Measurements from ENCODE around the gene ZNF107. TPM values are rescaled to one million over a fixed set of nuclear protein-coding genes. Genes with fewer than 3 reads are reported as not detected.

Gene ZNF107
- total and polyA plus RNA-seq, 2 donors (not counting 1 experiment from before 2014, with no cell fraction given), result 22.0 to 70.7 TPM

DNA sequence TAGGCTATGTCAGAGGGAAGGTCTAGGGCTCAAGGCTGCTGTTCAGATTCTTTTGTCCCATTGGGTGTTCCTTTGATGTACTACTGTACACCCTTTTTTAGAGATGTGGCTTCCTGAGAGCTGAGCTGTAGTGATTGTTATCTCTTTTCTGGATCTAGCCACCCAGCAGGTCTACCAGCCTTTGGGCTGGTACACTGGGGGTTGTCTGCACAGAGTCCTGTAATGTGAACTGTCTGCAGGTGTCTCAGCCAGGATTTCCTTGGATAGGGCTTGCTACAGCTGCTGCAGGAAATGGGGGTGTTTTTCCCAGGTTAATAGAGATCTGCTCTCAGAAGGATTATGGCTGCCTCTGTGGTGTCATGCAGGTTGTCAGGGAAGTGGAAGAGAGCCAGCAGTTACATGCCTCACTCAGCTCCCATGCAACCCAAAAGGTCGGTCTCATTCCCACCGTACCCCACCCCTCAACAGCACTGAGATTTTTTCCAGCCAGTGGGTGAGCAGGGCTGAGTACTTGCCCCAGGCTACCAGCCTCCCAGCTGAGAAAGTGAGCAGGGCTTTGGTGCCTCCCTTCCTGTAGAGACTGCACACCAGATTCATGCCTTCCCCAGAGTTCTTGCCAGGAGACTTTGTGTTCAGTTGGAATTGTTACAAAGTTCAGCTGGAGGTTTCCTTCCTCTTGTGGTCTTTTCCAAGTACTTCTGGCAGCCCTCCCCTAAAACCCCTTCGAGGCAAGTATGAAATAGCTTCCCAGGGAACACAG lies 63.3 kb downstream of the ZNF107 start:
- DNase-seq (no peak), ATAC-seq (ENCODE audit: low read depth) (no peak)
- TF ChIP-seq, protein P1, sequence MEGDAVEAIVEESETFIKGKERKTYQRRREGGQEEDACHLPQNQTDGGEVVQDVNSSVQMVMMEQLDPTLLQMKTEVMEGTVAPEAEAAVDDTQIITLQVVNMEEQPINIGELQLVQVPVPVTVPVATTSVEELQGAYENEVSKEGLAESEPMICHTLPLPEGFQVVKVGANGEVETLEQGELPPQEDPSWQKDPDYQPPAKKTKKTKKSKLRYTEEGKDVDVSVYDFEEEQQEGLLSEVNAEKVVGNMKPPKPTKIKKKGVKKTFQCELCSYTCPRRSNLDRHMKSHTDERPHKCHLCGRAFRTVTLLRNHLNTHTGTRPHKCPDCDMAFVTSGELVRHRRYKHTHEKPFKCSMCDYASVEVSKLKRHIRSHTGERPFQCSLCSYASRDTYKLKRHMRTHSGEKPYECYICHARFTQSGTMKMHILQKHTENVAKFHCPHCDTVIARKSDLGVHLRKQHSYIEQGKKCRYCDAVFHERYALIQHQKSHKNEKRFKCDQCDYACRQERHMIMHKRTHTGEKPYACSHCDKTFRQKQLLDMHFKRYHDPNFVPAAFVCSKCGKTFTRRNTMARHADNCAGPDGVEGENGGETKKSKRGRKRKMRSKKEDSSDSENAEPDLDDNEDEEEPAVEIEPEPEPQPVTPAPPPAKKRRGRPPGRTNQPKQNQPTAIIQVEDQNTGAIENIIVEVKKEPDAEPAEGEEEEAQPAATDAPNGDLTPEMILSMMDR (IDR thresholded peaks at IDR 0.05), result no peak
- TF ChIP-seq EZH2 (IDR thresholded peaks at IDR 0.05; ENCODE audit: borderline replicate concordance, insufficient read depth, low read depth, low read length, poor library complexity, severe bottlenecking), result no peak
- CTCF ChIA-PET, result no interaction called here
- Histone ChIP-seq H4K20me1 (ENCODE audit: control insufficient read depth, insufficient read depth, low read length, poor library complexity, severe bottlenecking) (no peaks in the 10 kb centered on the region), H3K4me3 (ENCODE audit: control extremely low read depth in 1 of 5, extremely low read depth in 1 of 5, insufficient read depth in 1 of 5, low read depth in 2 of 5, low read length in 4 of 5) (no peak overlapping the region), H2AFZ (ENCODE audit: insufficient read depth, low read depth, low read length, poor library complexity, severe bottlenecking) (no peak overlapping the region), H3K4me1 (ENCODE audit: control insufficient read depth in 2 of 2, insufficient read depth in 2 of 2, low read length in 2 of 2) (no peaks in the 10 kb centered on the region), H3K36me3 (replicated peaks in 1 of 2; ENCODE audit: control extremely low read depth in 1 of 2, control insufficient read depth in 1 of 2, extremely low read depth in 1 of 2, insufficient read depth in 2 of 2, low read length in 1 of 2) (no peaks in the 10 kb centered on the region), H3K27ac (ENCODE audit: low read length in 2 of 2) (no peak overlapping the region), H3K27me3 (replicated peaks in 1 of 4; ENCODE audit: control extremely low read depth in 1 of 4, control insufficient read depth in 3 of 4, insufficient read depth in 4 of 4, low read length in 3 of 4) (no peaks in the 10 kb centered on the region), H3K79me2 (ENCODE audit: control insufficient read depth, insufficient read depth, low read length) (no peaks in the 10 kb centered on the region), H3K9ac (ENCODE audit: low read length) (no peak overlapping the region), H3K9me3 (ENCODE audit: control extremely low read depth in 1 of 3, control insufficient read depth in 2 of 3, insufficient read depth in 1 of 3, low read length in 2 of 3) (peaks cover 0 to 33% (median 5%) of the 10 kb centered on the region in 3 donors), H3K4me2 (replicated peaks; ENCODE audit: low read depth, low read length, poor library complexity, severe bottlenecking) (no peak overlapping the region)
- H3K27me3 Mint-ChIP-seq, result no peaks in the 10 kb centered on the region
- peaks cover 25% of the 10 kb centered on the region for H3K9me3 Mint-ChIP-seq (ENCODE audit: insufficient read depth)
- no peak overlapping the region for H3K4me3 Mint-ChIP-seq
- intact Hi-C loops (cut with micrococcal nuclease), result no loop called here
- no peak overlapping the region for H3K27ac Mint-ChIP-seq
- POLR2A ChIA-PET, result no interaction called here
- WGBS (ENCODE audit: insufficient coverage), result 93% methylated on average over 3 of the region's 3 CpGs
- no peaks in the 10 kb centered on the region for H3K4me1 Mint-ChIP-seq

DNA sequence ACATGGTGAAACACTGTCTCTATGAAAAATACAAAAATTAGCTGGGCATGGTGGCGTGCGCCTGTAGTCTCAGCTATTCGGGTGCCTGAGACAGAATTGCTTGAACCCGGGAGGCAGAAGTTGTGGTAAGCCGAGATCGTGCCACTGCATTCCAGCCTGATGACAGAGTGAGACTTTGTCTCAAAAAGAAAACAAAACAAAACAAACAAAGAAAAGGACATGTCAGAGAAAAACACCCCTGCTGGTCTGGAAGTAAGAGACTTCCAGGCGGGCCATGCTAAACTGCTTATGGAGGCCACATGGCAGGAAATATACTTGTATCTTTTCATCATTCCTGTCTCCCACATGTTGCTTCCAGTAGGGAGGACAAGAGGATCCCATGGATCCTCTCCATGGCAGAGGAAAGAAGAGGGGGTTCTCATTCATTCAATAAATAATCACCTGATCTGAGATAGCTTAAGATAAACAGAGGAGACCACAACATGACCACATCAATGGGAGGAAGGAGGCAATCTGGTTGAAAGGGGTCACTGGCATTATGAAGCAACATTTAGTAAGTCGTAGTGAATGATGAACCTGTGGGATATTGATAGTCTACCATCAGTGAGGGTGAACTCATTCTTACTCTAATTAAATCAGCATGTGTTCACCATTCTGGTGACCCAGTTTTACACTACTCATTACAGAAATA lies 67.8 kb downstream of the ZNF107 start:
- ATAC-seq (ENCODE audit: low read depth) (no peak), DNase-seq (no peak)
- TF ChIP-seq, protein P1 (IDR thresholded peaks at IDR 0.05), result no peak
- no peak for TF ChIP-seq EZH2 (IDR thresholded peaks at IDR 0.05; ENCODE audit: borderline replicate concordance, insufficient read depth, low read depth, low read length, poor library complexity, severe bottlenecking)
- WGBS (ENCODE audit: insufficient coverage), result 92% methylated on average over 2 of the region's 8 CpGs
- Histone ChIP-seq H3K9ac (ENCODE audit: low read length) (no peak overlapping the region), H3K79me2 (ENCODE audit: control insufficient read depth, insufficient read depth, low read length) (no peaks in the 10 kb centered on the region), H3K4me1 (ENCODE audit: control insufficient read depth in 2 of 2, insufficient read depth in 2 of 2, low read length in 2 of 2) (no peaks in the 10 kb centered on the region), H3K4me3 (ENCODE audit: control extremely low read depth in 1 of 5, extremely low read depth in 1 of 5, insufficient read depth in 1 of 5, low read depth in 2 of 5, low read length in 4 of 5) (no peak overlapping the region), H3K27me3 (replicated peaks in 1 of 4; ENCODE audit: control extremely low read depth in 1 of 4, control insufficient read depth in 3 of 4, insufficient read depth in 4 of 4, low read length in 3 of 4) (no peaks in the 10 kb centered on the region), H2AFZ (ENCODE audit: insufficient read depth, low read depth, low read length, poor library complexity, severe bottlenecking) (no peak overlapping the region), H3K4me2 (replicated peaks; ENCODE audit: low read depth, low read length, poor library complexity, severe bottlenecking) (no peak overlapping the region), H3K36me3 (replicated peaks in 1 of 2; ENCODE audit: control extremely low read depth in 1 of 2, control insufficient read depth in 1 of 2, extremely low read depth in 1 of 2, insufficient read depth in 2 of 2, low read length in 1 of 2) (no peaks in the 10 kb centered on the region), H4K20me1 (ENCODE audit: control insufficient read depth, insufficient read depth, low read length, poor library complexity, severe bottlenecking) (no peaks in the 10 kb centered on the region), H3K27ac (ENCODE audit: low read length in 2 of 2) (no peak overlapping the region), H3K9me3 (ENCODE audit: control extremely low read depth in 1 of 3, control insufficient read depth in 2 of 3, insufficient read depth in 1 of 3, low read length in 2 of 3) (peaks cover 0 to 39% (median 5%) of the 10 kb centered on the region in 3 donors)
- no peak overlapping the region for H3K4me3 Mint-ChIP-seq
- no peaks in the 10 kb centered on the region for H3K4me1 Mint-ChIP-seq
- intact Hi-C loops (cut with micrococcal nuclease), result no loop called here
- CTCF ChIA-PET, result no interaction called here
- H3K9me3 Mint-ChIP-seq (ENCODE audit: insufficient read depth), result peaks cover 10% of the 10 kb centered on the region
- H3K27me3 Mint-ChIP-seq, result no peaks in the 10 kb centered on the region
- POLR2A ChIA-PET, result no interaction called here
- H3K27ac Mint-ChIP-seq, result no peak overlapping the region

Measured in B cell (primary cell).